ENCODE data around the gene BEAN1.

Gene BEAN1

DNA sequence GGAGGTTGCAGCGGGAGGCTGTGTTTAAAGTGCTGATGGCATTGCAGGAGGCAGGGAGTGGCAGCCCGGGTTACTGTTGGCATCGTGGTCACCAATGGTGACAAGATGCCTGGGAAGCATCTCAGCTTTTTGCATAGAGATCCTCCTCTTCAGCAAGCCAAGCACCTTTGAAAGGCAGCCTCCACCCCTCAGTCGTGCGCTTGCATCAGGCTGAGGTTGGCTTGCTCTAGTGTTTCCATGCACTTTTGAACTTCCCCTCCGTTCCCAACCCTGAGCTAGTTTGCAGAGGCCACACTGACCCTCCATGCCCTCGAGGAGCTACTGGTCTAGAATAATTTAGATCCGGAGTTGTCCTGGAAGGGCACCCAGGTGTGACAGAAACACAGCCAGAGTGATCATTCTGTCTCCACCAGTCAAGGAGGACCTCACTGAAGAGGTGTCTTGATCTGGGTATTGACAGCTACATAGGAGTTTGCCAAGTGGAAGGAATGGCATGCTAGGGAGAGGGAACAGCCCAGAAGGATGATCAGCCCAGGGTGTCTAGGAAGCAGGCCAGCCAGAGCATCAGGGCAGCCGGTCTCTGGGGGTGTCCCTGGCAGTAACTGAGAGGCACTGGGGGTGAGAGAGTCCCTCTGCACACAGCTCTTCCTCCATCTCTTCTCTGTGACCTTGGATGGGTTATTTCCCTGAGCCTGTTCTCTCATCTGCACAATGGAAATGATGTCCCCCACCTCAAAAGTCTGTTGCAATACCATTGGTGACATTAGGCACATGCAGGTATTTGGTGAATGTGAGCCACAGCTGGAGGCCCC is 7.7 kb downstream of the BEAN1 start:
- no peaks in the 10 kb centered on the region for H3K4me1 ChIP-seq
- no peak overlapping the region for H3K4me3 ChIP-seq (ENCODE audit: low read depth, low read length)
- no peak overlapping the region for H3K27ac ChIP-seq
- no peaks in the 10 kb centered on the region for H3K36me3 ChIP-seq (ENCODE audit: control insufficient read depth, insufficient read depth, low read length)
- no peaks in the 10 kb centered on the region for H3K9me3 ChIP-seq (ENCODE audit: control insufficient read depth, low read length)
- H2AFZ ChIP-seq = no peak overlapping the region
- no peaks in the 10 kb centered on the region for H3K79me2 ChIP-seq
- H3K9ac ChIP-seq = no peak overlapping the region
- H3K27me3 ChIP-seq (ENCODE audit: control insufficient read depth, insufficient read depth, low read length) = no peaks in the 10 kb centered on the region
- TF ChIP-seq, protein P1, sequence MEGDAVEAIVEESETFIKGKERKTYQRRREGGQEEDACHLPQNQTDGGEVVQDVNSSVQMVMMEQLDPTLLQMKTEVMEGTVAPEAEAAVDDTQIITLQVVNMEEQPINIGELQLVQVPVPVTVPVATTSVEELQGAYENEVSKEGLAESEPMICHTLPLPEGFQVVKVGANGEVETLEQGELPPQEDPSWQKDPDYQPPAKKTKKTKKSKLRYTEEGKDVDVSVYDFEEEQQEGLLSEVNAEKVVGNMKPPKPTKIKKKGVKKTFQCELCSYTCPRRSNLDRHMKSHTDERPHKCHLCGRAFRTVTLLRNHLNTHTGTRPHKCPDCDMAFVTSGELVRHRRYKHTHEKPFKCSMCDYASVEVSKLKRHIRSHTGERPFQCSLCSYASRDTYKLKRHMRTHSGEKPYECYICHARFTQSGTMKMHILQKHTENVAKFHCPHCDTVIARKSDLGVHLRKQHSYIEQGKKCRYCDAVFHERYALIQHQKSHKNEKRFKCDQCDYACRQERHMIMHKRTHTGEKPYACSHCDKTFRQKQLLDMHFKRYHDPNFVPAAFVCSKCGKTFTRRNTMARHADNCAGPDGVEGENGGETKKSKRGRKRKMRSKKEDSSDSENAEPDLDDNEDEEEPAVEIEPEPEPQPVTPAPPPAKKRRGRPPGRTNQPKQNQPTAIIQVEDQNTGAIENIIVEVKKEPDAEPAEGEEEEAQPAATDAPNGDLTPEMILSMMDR (IDR thresholded peaks at IDR 0.05) = no peak
- no peak overlapping the region for H3K4me2 ChIP-seq (ENCODE audit: low read length)

DNA sequence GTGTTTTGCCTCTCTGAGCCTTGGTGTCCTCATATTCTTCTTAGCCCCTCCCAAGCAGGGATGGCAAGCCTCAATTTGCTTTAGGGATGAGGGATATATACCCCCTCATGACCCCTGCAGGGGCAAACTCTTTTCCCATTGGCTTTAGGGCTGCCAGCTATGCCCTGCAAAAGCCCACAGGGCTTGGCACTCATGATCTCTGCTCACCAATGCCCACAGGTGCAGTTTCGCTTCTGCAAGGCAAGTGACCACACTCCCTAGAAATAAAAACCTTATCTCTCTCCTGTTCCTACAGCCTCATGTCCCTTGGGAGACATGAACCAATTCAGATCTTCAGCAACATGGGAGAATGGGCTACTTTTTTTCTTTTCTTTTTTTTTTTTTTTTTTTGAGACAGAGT is 8.8 kb downstream of the BEAN1 start:
- Histone ChIP-seq H3K9ac (no peak overlapping the region), H3K4me3 (ENCODE audit: low read depth, low read length) (no peak overlapping the region), H3K27ac (no peak overlapping the region), H3K36me3 (ENCODE audit: control insufficient read depth, insufficient read depth, low read length) (no peaks in the 10 kb centered on the region), H3K27me3 (ENCODE audit: control insufficient read depth, insufficient read depth, low read length) (no peaks in the 10 kb centered on the region), H3K4me1 (no peaks in the 10 kb centered on the region), H3K79me2 (no peaks in the 10 kb centered on the region), H3K4me2 (ENCODE audit: low read length) (no peak overlapping the region), H3K9me3 (ENCODE audit: control insufficient read depth, low read length) (no peaks in the 10 kb centered on the region), H2AFZ (no peak overlapping the region)
- TF ChIP-seq, protein P1 (IDR thresholded peaks at IDR 0.05) = no peak

DNA sequence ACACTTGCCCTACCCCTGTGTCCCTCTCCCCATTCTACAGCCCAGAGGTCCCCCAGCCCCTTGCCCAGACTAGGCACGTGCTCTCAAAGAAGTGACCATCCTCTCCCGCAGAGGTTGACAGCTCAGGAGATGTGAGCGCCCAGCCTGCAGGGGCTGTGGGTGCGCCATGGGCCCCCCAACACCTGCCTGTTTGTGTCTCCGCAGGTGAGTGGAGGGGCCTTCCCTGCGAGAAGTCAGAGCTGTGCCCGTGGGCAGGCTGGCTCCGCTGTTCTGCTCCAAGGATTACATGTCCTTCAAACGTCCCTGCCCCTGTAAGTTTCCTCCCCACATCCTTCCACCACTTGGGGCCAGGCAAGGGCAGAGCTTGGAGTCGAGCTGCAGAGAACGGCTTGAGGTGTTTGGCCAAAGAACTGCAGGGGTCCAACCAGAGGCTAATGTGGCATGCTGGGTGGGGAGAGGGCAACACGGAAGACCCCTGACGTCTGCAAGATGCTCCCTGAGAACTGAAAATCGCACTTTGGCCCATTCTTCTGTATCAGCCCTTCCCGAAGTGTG is 10.4 kb downstream of the BEAN1 start:
- H3K79me2 ChIP-seq = no peaks in the 10 kb centered on the region
- no peak overlapping the region for H3K4me2 ChIP-seq (ENCODE audit: low read length)
- H3K4me1 ChIP-seq = no peaks in the 10 kb centered on the region
- TF ChIP-seq, protein P1 (IDR thresholded peaks at IDR 0.05) = no peak
- H2AFZ ChIP-seq = no peak overlapping the region
- no peak overlapping the region for H3K27ac ChIP-seq
- no peaks in the 10 kb centered on the region for H3K36me3 ChIP-seq (ENCODE audit: control insufficient read depth, insufficient read depth, low read length)
- no peaks in the 10 kb centered on the region for H3K9me3 ChIP-seq (ENCODE audit: control insufficient read depth, low read length)
- H3K9ac ChIP-seq = no peak overlapping the region
- H3K4me3 ChIP-seq (ENCODE audit: low read depth, low read length) = no peak overlapping the region
- H3K27me3 ChIP-seq (ENCODE audit: control insufficient read depth, insufficient read depth, low read length) = no peaks in the 10 kb centered on the region

DNA sequence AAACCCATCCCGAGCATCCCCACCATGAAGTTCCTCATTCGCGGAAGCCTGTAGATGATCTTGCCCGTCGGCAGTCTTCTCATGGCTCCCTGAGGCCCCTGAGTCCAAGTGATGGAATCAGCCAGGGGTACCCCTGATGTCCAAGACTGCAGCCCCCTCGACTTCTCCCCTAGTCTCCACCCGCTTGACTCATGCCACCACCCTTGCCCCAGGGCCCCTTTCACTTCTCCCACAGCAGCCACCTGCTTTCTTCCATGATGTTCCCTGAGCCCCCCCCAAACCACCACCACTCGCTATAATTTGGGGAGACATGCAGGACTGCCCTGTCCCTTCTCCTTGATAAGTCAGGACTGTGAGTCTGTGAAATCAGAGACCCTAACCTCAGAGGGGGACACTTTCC is 11.4 kb downstream of the BEAN1 start:
- no peak overlapping the region for H3K4me3 ChIP-seq (ENCODE audit: low read depth, low read length)
- H3K27me3 ChIP-seq (ENCODE audit: control insufficient read depth, insufficient read depth, low read length) = no peaks in the 10 kb centered on the region
- TF ChIP-seq, protein P1 (IDR thresholded peaks at IDR 0.05) = no peak
- no peaks in the 10 kb centered on the region for H3K4me1 ChIP-seq
- H3K79me2 ChIP-seq = no peaks in the 10 kb centered on the region
- H2AFZ ChIP-seq = no peak overlapping the region
- H3K36me3 ChIP-seq (ENCODE audit: control insufficient read depth, insufficient read depth, low read length) = no peaks in the 10 kb centered on the region
- H3K4me2 ChIP-seq (ENCODE audit: low read length) = no peak overlapping the region
- H3K9ac ChIP-seq = no peak overlapping the region
- no peaks in the 10 kb centered on the region for H3K9me3 ChIP-seq (ENCODE audit: control insufficient read depth, low read length)
- no peak overlapping the region for H3K27ac ChIP-seq
